Panc1 (cell line): ENCODE data around the gene FCRL2.

Experiments
- CTCF ChIP-seq: fragments of 450-650 bp; IDR thresholded peaks from 2 replicates; pipeline ENCODE4 v1.5.1; 2017; ENCODE audit warnings: mild to moderate bottlenecking
- POLR2AphosphoS5 ChIP-seq: IDR thresholded peaks from 2 replicates; pipeline ENCODE4 v1.6.1; 2012; ENCODE audit warnings: mild to moderate bottlenecking, low read depth, low read length, moderate library complexity
- REST ChIP-seq, 2 experiments: IDR thresholded peaks; 2 replicates each; pipeline ENCODE4 v1.6.1; 2011 to 2012; ENCODE audit warnings: low read depth in 2 of 2, control low read depth in 1 of 2, low read length in 1 of 2, mild to moderate bottlenecking in 1 of 2, moderate library complexity in 1 of 2; ENCODE audit not compliant: insufficient read depth in 1 of 2
- SIN3A ChIP-seq: IDR thresholded peaks from 2 replicates; pipeline ENCODE4 v1.6.1; 2012; ENCODE audit warnings: low read depth, mild to moderate bottlenecking, low read length, moderate library complexity, borderline replicate concordance; ENCODE audit not compliant: insufficient read depth

GRCh38 chr1:157820299-157820698 lies 43.4 kb upstream of the FCRL2 start:
- TF ChIP-seq CTCF, result no peak
- no peak for TF ChIP-seq REST (IDR thresholded peaks at IDR 0.05; ENCODE audit: insufficient read depth in 1 of 2, low read depth in 2 of 2, low read length in 1 of 2)
- no peak for TF ChIP-seq POLR2AphosphoS5
- no peak for TF ChIP-seq SIN3A
